Chondrocyte (in vitro differentiated cells): ENCODE results near the gene GMPR. TPM values are rescaled to one million over a fixed set of nuclear protein-coding genes. Genes with fewer than 3 reads are reported as not detected.

Experiments used
- DNase-seq: peaks from one replicate; pipeline ENCODE4 v3.0.0; 2021; ENCODE audit warnings: mixed read lengths, low spot score
- H3K27ac Mint-ChIP-seq: one replicate; pipeline ENCODE4 v1.8.0; 2021; ENCODE audit warnings: mild to moderate bottlenecking, moderate library complexity, mixed read lengths; ENCODE audit not compliant: unreplicated experiment
- H3K27me3 Mint-ChIP-seq: 2 replicates; pipeline ENCODE4 v1.8.0; 2021; ENCODE audit warnings: low read depth, mixed read lengths
- H3K36me3 Mint-ChIP-seq: 2 replicates; pipeline ENCODE4 v1.8.0; 2021; ENCODE audit warnings: low read depth, mixed read lengths
- H3K4me1 Mint-ChIP-seq: 2 replicates; pipeline ENCODE4 v1.8.0; 2021; ENCODE audit warnings: low read depth, mild to moderate bottlenecking, mixed read lengths
- H3K4me3 Mint-ChIP-seq: one replicate; pipeline ENCODE4 v1.8.0; 2021; ENCODE audit warnings: mild to moderate bottlenecking, moderate library complexity, mixed read lengths; ENCODE audit not compliant: unreplicated experiment
- H3K9me3 Mint-ChIP-seq: 2 replicates; pipeline ENCODE4 v1.8.0; 2021; ENCODE audit warnings: low read depth, mixed read lengths
- total RNA-seq: library from RNA; stranded (reverse); gene quantifications from 3 replicates; pipeline ENCODE4 v1.2.1, GENCODE V29; 2021
- TF ChIP-seq, protein P1 (sequence below): fragments of 200-600 bp; sonication (generic); IDR thresholded peaks from 2 replicates; pipeline ENCODE4 v1.5.0; 2021; ENCODE audit warnings: antibody characterized with exemption, mild to moderate bottlenecking, moderate library complexity

Gene GMPR
- total RNA-seq, 1 donor from 2014 or later = 9.7 TPM

DNA sequence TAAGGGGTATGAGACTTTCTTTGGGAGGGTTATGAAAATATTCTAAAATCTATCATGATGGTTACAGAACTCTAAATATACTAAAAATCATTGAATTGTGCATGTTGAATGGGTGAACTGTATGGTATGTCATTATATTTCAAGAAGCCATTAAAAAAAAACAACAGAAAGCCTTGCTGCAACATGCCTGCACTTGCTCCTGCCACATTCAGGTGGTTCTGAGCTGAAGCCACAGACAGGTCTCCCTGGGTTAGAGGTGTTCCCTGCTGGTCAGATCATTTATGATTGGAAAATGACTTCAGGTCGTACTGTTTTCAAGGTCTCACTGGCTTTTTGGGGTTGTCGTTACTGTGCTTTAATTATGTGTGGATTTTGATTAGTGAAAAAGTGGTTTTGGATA is 13.3 kb downstream of the GMPR start:
- Mint-ChIP-seq H3K4me1 (no peaks in the 10 kb centered on the region), H3K27me3 (no peaks in the 10 kb centered on the region), H3K27ac (no peak overlapping the region), H3K4me3 (no peak overlapping the region), H3K36me3 (peaks cover 10% of the 10 kb centered on the region), H3K9me3 (no peaks in the 10 kb centered on the region)
- DNase-seq = no peak
- TF ChIP-seq, protein P1, sequence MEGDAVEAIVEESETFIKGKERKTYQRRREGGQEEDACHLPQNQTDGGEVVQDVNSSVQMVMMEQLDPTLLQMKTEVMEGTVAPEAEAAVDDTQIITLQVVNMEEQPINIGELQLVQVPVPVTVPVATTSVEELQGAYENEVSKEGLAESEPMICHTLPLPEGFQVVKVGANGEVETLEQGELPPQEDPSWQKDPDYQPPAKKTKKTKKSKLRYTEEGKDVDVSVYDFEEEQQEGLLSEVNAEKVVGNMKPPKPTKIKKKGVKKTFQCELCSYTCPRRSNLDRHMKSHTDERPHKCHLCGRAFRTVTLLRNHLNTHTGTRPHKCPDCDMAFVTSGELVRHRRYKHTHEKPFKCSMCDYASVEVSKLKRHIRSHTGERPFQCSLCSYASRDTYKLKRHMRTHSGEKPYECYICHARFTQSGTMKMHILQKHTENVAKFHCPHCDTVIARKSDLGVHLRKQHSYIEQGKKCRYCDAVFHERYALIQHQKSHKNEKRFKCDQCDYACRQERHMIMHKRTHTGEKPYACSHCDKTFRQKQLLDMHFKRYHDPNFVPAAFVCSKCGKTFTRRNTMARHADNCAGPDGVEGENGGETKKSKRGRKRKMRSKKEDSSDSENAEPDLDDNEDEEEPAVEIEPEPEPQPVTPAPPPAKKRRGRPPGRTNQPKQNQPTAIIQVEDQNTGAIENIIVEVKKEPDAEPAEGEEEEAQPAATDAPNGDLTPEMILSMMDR = no peak

GRCh38 chr6:16252686-16253299 is 14.4 kb downstream of the GMPR start:
- DNase-seq = no peak
- Mint-ChIP-seq H3K9me3 (no peaks in the 10 kb centered on the region), H3K27ac (no peak overlapping the region), H3K4me3 (no peak overlapping the region), H3K36me3 (peaks cover 8% of the 10 kb centered on the region), H3K4me1 (peaks cover 2% of the 10 kb centered on the region), H3K27me3 (no peaks in the 10 kb centered on the region)
- TF ChIP-seq, protein P1 = no peak

- H3K36me3 Mint-ChIP-seq = peaks cover 5% of the 10 kb centered on the region
- no peak for DNase-seq
- H3K27ac Mint-ChIP-seq = no peak overlapping the region
- no peaks in the 10 kb centered on the region for H3K9me3 Mint-ChIP-seq
- no peak overlapping the region for H3K4me3 Mint-ChIP-seq
- peaks cover 9% of the 10 kb centered on the region for H3K4me1 Mint-ChIP-seq
- H3K27me3 Mint-ChIP-seq = no peaks in the 10 kb centered on the region
- TF ChIP-seq, protein P1 = no peak
These were observed 15.2 kb downstream of the GMPR start for GRCh38 chr6:16253399-16254144.

DNA sequence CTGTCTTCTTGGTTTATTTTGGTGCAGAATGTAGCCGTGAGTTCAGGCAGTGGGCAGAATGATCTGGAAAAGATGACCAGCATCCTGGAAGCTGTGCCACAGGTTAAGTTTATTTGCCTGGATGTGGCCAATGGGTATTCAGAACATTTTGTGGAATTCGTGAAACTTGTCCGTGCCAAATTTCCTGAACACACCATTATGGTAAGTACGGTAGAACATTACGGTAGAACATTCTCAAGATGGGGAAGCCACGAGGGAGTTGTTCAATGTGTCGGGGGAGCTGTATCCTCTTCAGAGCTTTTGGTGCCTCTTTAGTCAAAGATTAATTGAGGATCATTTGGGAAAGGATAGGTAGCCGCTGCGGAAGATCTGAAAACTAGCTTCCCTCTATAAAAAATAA is 16.1 kb downstream of the GMPR start:
- Mint-ChIP-seq H3K4me1 (peaks cover 15% of the 10 kb centered on the region), H3K36me3 (peaks cover 5% of the 10 kb centered on the region)

DNA sequence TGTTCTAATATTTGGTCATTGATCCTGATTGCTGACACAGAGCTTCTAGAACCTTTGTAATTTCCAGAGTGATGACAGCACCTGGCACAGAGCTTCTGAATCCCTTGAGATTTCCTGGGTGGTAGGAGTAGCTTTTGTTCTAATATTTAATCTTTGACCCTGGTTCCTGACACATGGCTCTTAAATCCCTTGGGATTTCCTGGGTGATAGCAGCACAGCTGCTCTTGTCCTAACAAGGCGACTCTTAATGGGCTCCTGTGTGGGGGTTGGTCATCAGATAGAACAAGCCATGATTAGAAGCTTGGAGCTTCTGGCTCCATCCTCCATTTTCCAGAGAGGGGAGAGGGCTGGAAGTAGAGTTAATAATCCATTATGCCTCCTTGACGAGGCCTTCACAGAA is 18.4 kb downstream of the GMPR start:
- DNase-seq = no peak
- H3K36me3 Mint-ChIP-seq = peaks cover 5% of the 10 kb centered on the region
- no peak overlapping the region for H3K4me3 Mint-ChIP-seq
- H3K27me3 Mint-ChIP-seq = no peaks in the 10 kb centered on the region
- TF ChIP-seq, protein P1 = no peak
- no peak overlapping the region for H3K27ac Mint-ChIP-seq
- no peaks in the 10 kb centered on the region for H3K9me3 Mint-ChIP-seq
- H3K4me1 Mint-ChIP-seq = peaks cover 15% of the 10 kb centered on the region

More for the DNA sequence above, 16.1 kb downstream of the GMPR start:
- Mint-ChIP-seq H3K27ac (no peak overlapping the region), H3K9me3 (no peaks in the 10 kb centered on the region), H3K4me3 (no peak overlapping the region), H3K27me3 (no peaks in the 10 kb centered on the region)
- no peak for DNase-seq
- TF ChIP-seq, protein P1 = no peak
